Endothelial cell (in vitro differentiated cells): ENCODE data around the gene ARHGAP26. TPM values are rescaled to one million over a fixed set of nuclear protein-coding genes. Genes with fewer than 3 reads are reported as not detected.
"Not testable (repeated sequence)": the region's sequence is repeated elsewhere in the genome, so short reads cannot be mapped to it uniquely, and the experiment has no call there.

ENCODE experiments used
- DNase-seq: peaks from one replicate; pipeline ENCODE4 v3.0.0; 2021; ENCODE audit warnings: low spot score
- H3K27ac Mint-ChIP-seq: one replicate; pipeline ENCODE4 v1.8.0; 2021; ENCODE audit warnings: mixed read lengths, inconsistent platforms; ENCODE audit not compliant: unreplicated experiment
- H3K27me3 Mint-ChIP-seq: one replicate; pipeline ENCODE4 v1.8.0; 2021; ENCODE audit warnings: mild to moderate bottlenecking, moderate library complexity, mixed read lengths, inconsistent platforms; ENCODE audit not compliant: unreplicated experiment
- H3K36me3 Mint-ChIP-seq: one replicate; pipeline ENCODE4 v1.8.0; 2021; ENCODE audit warnings: mild to moderate bottlenecking, low read depth, mixed read lengths, inconsistent platforms; ENCODE audit not compliant: unreplicated experiment
- H3K4me1 Mint-ChIP-seq: one replicate; pipeline ENCODE4 v1.8.0; 2021; ENCODE audit warnings: mild to moderate bottlenecking, mixed read lengths, inconsistent platforms; ENCODE audit not compliant: unreplicated experiment
- H3K4me3 Mint-ChIP-seq: one replicate; pipeline ENCODE4 v1.8.0; 2021; ENCODE audit warnings: mild to moderate bottlenecking, mixed read lengths, inconsistent platforms; ENCODE audit not compliant: unreplicated experiment
- H3K9me3 Mint-ChIP-seq: one replicate; pipeline ENCODE4 v1.8.0; 2021; ENCODE audit warnings: mixed read lengths, inconsistent platforms; ENCODE audit not compliant: unreplicated experiment
- CTCF ChIP-seq: fragments of 200-600 bp; sonication (generic); IDR thresholded peaks from one replicate; pipeline ENCODE4 v1.5.0; 2021; ENCODE audit warnings: antibody characterized with exemption; ENCODE audit not compliant: unreplicated experiment
- total RNA-seq: library from RNA; stranded (reverse); fragmentation: NEBNext Ultra II Directional; extraction: Animal tissue kit (Norgen Biotek cat#: 25700); gene quantifications from one replicate; pipeline ENCODE4 v1.2.1, GENCODE V29; 2021; ENCODE audit not compliant: unreplicated experiment

ARHGAP26 gene
- total RNA-seq, 1 donor from 2014 or later, result 81.5 TPM

- Mint-ChIP-seq H3K36me3 (peaks cover 11% of the 10 kb centered on the region), H3K27me3 (peaks cover 2% of the 10 kb centered on the region), H3K4me3 (no peak overlapping the region), H3K27ac (no peak overlapping the region), H3K9me3 (no peaks in the 10 kb centered on the region), H3K4me1 (peaks cover 44% of the 10 kb centered on the region)
- DNase-seq, result no peak
- no peak for TF ChIP-seq CTCF
Observed at GRCh38 chr5:142924135-142924883, 154.1 kb downstream of the ARHGAP26 start.

GRCh38 chr5:142925795-142926194 lies 155.6 kb downstream of the ARHGAP26 start:
- Mint-ChIP-seq H3K4me1 (peaks cover 50% of the 10 kb centered on the region), H3K4me3 (no peak overlapping the region), H3K9me3 (no peaks in the 10 kb centered on the region), H3K27ac (no peak overlapping the region), H3K36me3 (peaks cover 19% of the 10 kb centered on the region), H3K27me3 (peaks cover 2% of the 10 kb centered on the region)
- TF ChIP-seq CTCF, result no peak
- DNase-seq, result no peak

- Mint-ChIP-seq H3K4me1 (peaks cover 47% of the 10 kb centered on the region), H3K27ac (no peak overlapping the region), H3K27me3 (peaks cover 2% of the 10 kb centered on the region), H3K36me3 (peaks cover 19% of the 10 kb centered on the region), H3K9me3 (no peaks in the 10 kb centered on the region), H3K4me3 (no peak overlapping the region)
- no peak for TF ChIP-seq CTCF
- no peak for DNase-seq
Observed at GRCh38 chr5:142926549-142926948, 156.4 kb downstream of the ARHGAP26 start.

GRCh38 chr5:142928999-142929398 lies 158.8 kb downstream of the ARHGAP26 start:
- peaks cover 30% of the 10 kb centered on the region for H3K36me3 Mint-ChIP-seq
- not testable (repeated sequence) for DNase-seq

GRCh38 chr5:142929587-142929986 lies 159.4 kb downstream of the ARHGAP26 start:
- Mint-ChIP-seq H3K27me3 (peaks cover 8% of the 10 kb centered on the region), H3K27ac (peak overlapping the region; percentile 49), H3K4me3 (no peak overlapping the region), H3K36me3 (peaks cover 30% of the 10 kb centered on the region), H3K4me1 (peaks cover 41% of the 10 kb centered on the region), H3K9me3 (no peaks in the 10 kb centered on the region)
- TF ChIP-seq CTCF, result no peak
- DNase-seq, result no peak

More at GRCh38 chr5:142928999-142929398, 158.8 kb downstream of the ARHGAP26 start:
- peaks cover 45% of the 10 kb centered on the region for H3K4me1 Mint-ChIP-seq
- peak overlapping the region; percentile 33 for H3K27ac Mint-ChIP-seq
- H3K27me3 Mint-ChIP-seq, H3K9me3 Mint-ChIP-seq: not testable (repeated sequence)
- peak overlapping the region; percentile 3 for H3K4me3 Mint-ChIP-seq
